COLO668 (cell line): ENCODE measurements around the gene LVRN.

ENCODE experiments used
- DNase-seq: peaks from one replicate; lab custom pipeline; 2025; ENCODE audit not compliant: unreplicated experiment; lab: John Stamatoyannopoulos, UW

LVRN gene

GRCh38 chr5:116023619-116024018 lies 61.3 kb downstream of the LVRN start:
- no peak for DNase-seq

GRCh38 chr5:116025866-116026265 lies 63.6 kb downstream of the LVRN start:
- DNase-seq = no peak

GRCh38 chr5:116032094-116032517 lies 69.8 kb downstream of the LVRN start, which contains the start of gene ARL14EPL:
TSS of gene ARL14EPL (plus strand) at chr5:116032472. CDS start at chr5:116051466, 18,994 bp downstream.
- no peak for DNase-seq

GRCh38 chr5:116032991-116033390 lies 70.7 kb downstream of the LVRN start:
- no peak for DNase-seq

GRCh38 chr5:116035123-116035522 lies 72.8 kb downstream of the LVRN start:
- DNase-seq = no peak

GRCh38 chr5:116037236-116037822 lies 75.1 kb downstream of the LVRN start:
- no peak for DNase-seq

- no peak for DNase-seq
Measured at GRCh38 chr5:116038817-116039216, 76.5 kb downstream of the LVRN start.

GRCh38 chr5:116042375-116042774 lies 80.1 kb downstream of the LVRN start:
- DNase-seq = no peak

GRCh38 chr5:116044073-116044472 lies 81.8 kb downstream of the LVRN start:
- no peak for DNase-seq

GRCh38 chr5:116045821-116046220 lies 83.5 kb downstream of the LVRN start:
- no peak for DNase-seq

- no peak for DNase-seq
Measured at GRCh38 chr5:116046261-116046660, 84.0 kb downstream of the LVRN start.

- no peak for DNase-seq
Measured at GRCh38 chr5:116046823-116047222, 84.5 kb downstream of the LVRN start.

- DNase-seq = no peak
Measured at GRCh38 chr5:116058346-116058936, 96.2 kb downstream of the LVRN start.

GRCh38 chr5:116062352-116062751 lies 100.1 kb downstream of the LVRN start:
- DNase-seq = no peak

- no peak for DNase-seq
Measured at GRCh38 chr5:116063950-116064349, 101.7 kb downstream of the LVRN start.

GRCh38 chr5:116068028-116068632 lies 105.9 kb downstream of the LVRN start:
- peak; percentile 2 for DNase-seq

GRCh38 chr5:116071211-116071610 lies 108.9 kb downstream of the LVRN start:
- no peak for DNase-seq

- no peak for DNase-seq
Measured at GRCh38 chr5:116075191-116075831, 113.0 kb downstream of the LVRN start.

GRCh38 chr5:116076496-116076895 lies 114.2 kb downstream of the LVRN start:
- DNase-seq = no peak
